DMS 273 (cell line): ENCODE data around the gene CSN2.
"Not testable (repeated sequence)": the region's sequence is repeated elsewhere in the genome, so short reads cannot be mapped to it uniquely, and the experiment has no call there.

ENCODE experiments used
- DNase-seq: peaks from one replicate; lab custom pipeline; 2025; ENCODE audit not compliant: unreplicated experiment; lab: John Stamatoyannopoulos, UW

The CSN2 gene

GRCh38 chr4:69965628-69966027 is at the start of gene CSN2:
TSS of gene CSN2 (minus strand) at chr4:69965728. CDS start at chr4:69960995, 4,733 bp downstream.
- no peak for DNase-seq

GRCh38 chr4:70008771-70009170 is 43.2 kb upstream of the CSN2 start:
- no peak for DNase-seq

GRCh38 chr4:70002507-70002906 is 37.0 kb upstream of the CSN2 start:
- DNase-seq, result no peak

- no peak for DNase-seq
Measured at GRCh38 chr4:70000711-70001110, 35.2 kb upstream of the CSN2 start.

GRCh38 chr4:69999420-69999819 is 33.9 kb upstream of the CSN2 start:
- DNase-seq, result no peak

- DNase-seq, result no peak
Measured at GRCh38 chr4:69995526-69996016, 30.0 kb upstream of the CSN2 start, which contains the start of gene STATH. TSS of gene STATH (plus strand) at chr4:69995966. CDS start at chr4:69998438, 2,472 bp downstream.

- no peak for DNase-seq
Measured at GRCh38 chr4:69994782-69995181, 29.3 kb upstream of the CSN2 start.

- no peak for DNase-seq
Measured at GRCh38 chr4:69991016-69991415, 25.5 kb upstream of the CSN2 start.

GRCh38 chr4:69986663-69987062 is 21.1 kb upstream of the CSN2 start:
- DNase-seq, result no peak

GRCh38 chr4:69984030-69984443 is 18.5 kb upstream of the CSN2 start:
- peak; percentile 0 for DNase-seq

GRCh38 chr4:69977582-69977981 is 12.1 kb upstream of the CSN2 start:
- no peak for DNase-seq

GRCh38 chr4:69974631-69975030 is 9.1 kb upstream of the CSN2 start:
- no peak for DNase-seq

- no peak for DNase-seq
Measured at GRCh38 chr4:69970071-69970470, 4.5 kb upstream of the CSN2 start.

- DNase-seq, result no peak
Measured at GRCh38 chr4:69957209-69957608, 8.3 kb downstream of the CSN2 start.

GRCh38 chr4:69951602-69952001 is 13.9 kb downstream of the CSN2 start:
- no peak for DNase-seq

GRCh38 chr4:69936566-69936965 is 29.0 kb downstream of the CSN2 start:
- no peak for DNase-seq

GRCh38 chr4:69934150-69934549 is 31.4 kb downstream of the CSN2 start:
- no peak for DNase-seq

GRCh38 chr4:69930768-69931167 is 34.8 kb downstream of the CSN2 start, which contains the start of gene CSN1S1:
TSS of gene CSN1S1 (plus strand) at chr4:69931068. CDS start at chr4:69932556, 1,488 bp downstream.
- DNase-seq, result no peak

GRCh38 chr4:69923782-69924410 is 41.6 kb downstream of the CSN2 start:
- DNase-seq, result not testable (repeated sequence)

- no peak for DNase-seq
Measured at GRCh38 chr4:69920874-69921273, 44.7 kb downstream of the CSN2 start.

GRCh38 chr4:69910016-69910782 is 55.3 kb downstream of the CSN2 start:
- no peak for DNase-seq

- DNase-seq, result no peak
Measured at GRCh38 chr4:69909195-69909594, 56.3 kb downstream of the CSN2 start.
